GM18519 (cell line): ENCODE data around the gene SDHAF2.

Experiments used
- ATAC-seq: cut with Tn5 transposase; IDR thresholded peaks from one replicate; pipeline ENCODE4 v1.9.1; 2021; ENCODE audit warnings: mild to moderate bottlenecking, moderate library complexity; ENCODE audit not compliant: unreplicated experiment, low FRiP score

Gene SDHAF2

DNA sequence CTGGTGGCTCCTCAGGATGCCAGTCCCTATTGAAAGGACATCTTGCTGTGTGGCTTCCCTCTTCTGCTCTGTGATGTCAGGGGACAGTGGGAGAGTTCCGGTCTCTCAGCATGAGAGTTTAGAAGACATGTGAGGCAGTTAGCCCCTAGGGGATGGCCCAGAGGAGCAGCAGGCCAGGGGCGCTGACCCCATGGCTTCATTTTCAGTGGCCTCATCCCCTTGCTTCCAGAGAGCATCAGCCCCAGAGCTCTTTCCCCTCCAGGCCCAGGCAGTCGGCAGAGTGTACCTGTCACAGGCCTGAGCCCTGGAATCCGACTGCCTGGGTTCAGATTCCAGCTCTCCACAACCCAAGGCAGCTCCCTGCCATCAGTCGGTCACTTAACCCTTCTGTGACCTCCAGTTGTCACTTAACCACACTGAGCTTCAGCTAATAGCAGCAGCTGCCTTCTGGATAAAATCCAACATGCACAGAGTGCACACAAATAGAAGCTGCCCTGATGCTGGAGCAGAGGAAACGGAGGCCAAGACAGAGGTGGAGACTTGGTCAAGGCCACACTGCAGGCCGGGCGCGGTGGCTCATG, 64.5 kb downstream of the SDHAF2 start:
- ATAC-seq = no peak

DNA sequence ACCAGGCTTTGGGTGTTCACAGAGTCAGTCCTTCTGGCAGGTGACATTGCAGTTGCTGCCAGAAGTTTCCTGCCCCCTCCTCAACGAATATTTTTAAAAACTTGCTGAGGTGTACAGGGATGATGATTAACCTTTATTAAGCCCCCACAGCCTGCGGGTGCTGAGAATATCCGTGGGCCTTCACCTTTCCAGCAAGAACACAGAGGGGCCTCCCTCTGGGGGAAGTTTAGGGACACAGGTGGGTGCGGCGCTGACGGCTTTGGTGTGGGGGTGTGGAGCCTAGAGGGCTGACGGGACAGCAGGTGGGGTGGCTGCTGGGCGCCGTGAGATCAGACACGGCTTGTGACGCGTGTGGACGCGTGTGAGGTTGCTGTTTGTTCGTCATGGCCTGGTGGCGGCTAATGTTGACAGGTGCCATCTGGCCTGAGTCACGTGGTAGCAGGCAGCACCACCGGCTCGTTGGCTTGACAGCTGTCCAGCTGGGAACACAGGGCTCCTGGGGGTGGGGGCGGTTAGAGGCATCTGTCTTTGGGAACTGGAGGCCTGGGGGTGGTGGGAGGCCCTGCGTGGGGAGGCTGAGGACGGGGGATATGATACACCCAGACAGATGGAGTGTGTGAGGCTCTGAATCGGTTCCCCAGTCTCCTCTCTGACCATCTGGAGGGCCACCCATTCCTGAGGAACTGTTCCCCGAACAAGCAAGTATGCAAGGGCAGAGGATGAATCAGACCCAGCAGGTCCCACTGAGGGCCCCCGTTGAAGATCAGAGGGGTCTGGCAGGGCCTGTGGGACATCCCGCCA, 66.1 kb downstream of the SDHAF2 start:
- ATAC-seq = no peak
